Pancreas (tissue), 10 donors: ENCODE data around the gene PIANP. TPM values are rescaled to one million over a fixed set of nuclear protein-coding genes. Genes with fewer than 3 reads are reported as not detected.

Source experiments
- ATAC-seq, 4 donors: fragments of 200-7000 bp; cut with Tn5 transposase; one replicate each; pipeline versions ENCODE4 v1.8.0 to v1.9.1; 2020; ENCODE audit warnings: mild to moderate bottlenecking in 4 of 4, moderate library complexity in 4 of 4
- DNase-seq, 6 donors: peaks; one replicate each; pipeline ENCODE4 v3.0.0-alpha.2; 2020
- FAIRE-seq: peaks from 2 replicates; lab custom pipeline; 2012; peaks lifted over from hg19 to GRCh38; lab: Jason Lieb, UNC
- H3K27ac ChIP-seq, 4 donors: fragments of 200-600 bp; sonication (generic); 1 replicate in 3 of 4; 2 replicates in 1 of 4; pipeline versions ENCODE4 v1.5.0 to v1.8.0; 2020
- H3K27me3 ChIP-seq, 4 donors: fragments of 200-600 bp; one replicate each; pipeline ENCODE4 v1.8.0; 2021
- H3K36me3 ChIP-seq, 3 donors: fragments of 200-600 bp; sonication (generic) in 1 of 3; one replicate each; pipeline versions ENCODE4 v1.5.0 to v1.8.0; 2020 to 2021
- H3K4me1 ChIP-seq, 3 donors: fragments of 200-600 bp; one replicate each; pipeline ENCODE4 v1.8.0; 2021
- H3K4me3 ChIP-seq, 4 donors: fragments of 200-600 bp; sonication (generic) in 2 of 4; one replicate each; pipeline versions ENCODE4 v1.5.0 to v1.8.0; 2020 to 2021
- H3K9me3 ChIP-seq, 4 donors: fragments of 200-600 bp; one replicate each; pipeline ENCODE4 v1.8.0; 2021
- WGBS, 2 donors: extraction: QIAGEN DNeasy Blood & Tissue Kit; methylation state at CpG; one replicate each; pipeline ENCODE4 v1.1.7; 2013; 5-methylcytosine and 5-hydroxymethylcytosine counted together
- intact Hi-C, 3 donors: fragments of 100-400 bp; cut with DNase I; formaldehyde crosslinking; loops; one replicate each; pipeline versions ENCODE4 v1.11.1 to v1.14.2; 2022
- polyA plus RNA-seq, 2 donors: library from polyadenylated mRNA; stranded (reverse); fragments of 200-250 nt; gene quantifications; one replicate each; pipeline ENCODE4 v1.2.3, GENCODE V29; 2013
- total RNA-seq, 6 donors: library from RNA; stranded (reverse); fragmentation: NEBNext Ultra II Directional in 4 of 6; extraction: Animal tissue kit (Norgen Biotek cat#: 25700) in 4 of 6; gene quantifications; one replicate each; pipeline versions ENCODE4 v1.2.1 to v1.2.4, GENCODE V29; 2021 to 2023
- TF ChIP-seq, protein P1 (sequence below), 4 donors: fragments of 200-600 bp; sonication (generic) in 3 of 4; IDR thresholded peaks; one replicate each; pipeline versions ENCODE4 v1.5.0 to v1.8.0; 2021; ENCODE audit warnings: antibody characterized with exemption in 4 of 4
- donor health status: healthy with polysubstance abuse.
- donor health status: DM: no; HTN: no; CAD: no; lungs with moderate emphysema.
- donor health status: DM: no; HTN: no; CAD: no.
- donor health status: control.
- donor health status: control.
- donor health status: Bipolar disorder and iron deficiency.
- donor health status: DM: yes; HTN: yes; CAD: no.
- donor health status: DM: no; HTN: no; CAD: no.
- donor health status: DM: no; HTN: no; CAD: no.
- donor health status: DM: yes; HTN: yes; CAD: no.

PIANP gene
- total and polyA plus RNA-seq, 8 donors, result 0.12 to 2.7 (median 0.24) TPM; not detected in 1

DNA sequence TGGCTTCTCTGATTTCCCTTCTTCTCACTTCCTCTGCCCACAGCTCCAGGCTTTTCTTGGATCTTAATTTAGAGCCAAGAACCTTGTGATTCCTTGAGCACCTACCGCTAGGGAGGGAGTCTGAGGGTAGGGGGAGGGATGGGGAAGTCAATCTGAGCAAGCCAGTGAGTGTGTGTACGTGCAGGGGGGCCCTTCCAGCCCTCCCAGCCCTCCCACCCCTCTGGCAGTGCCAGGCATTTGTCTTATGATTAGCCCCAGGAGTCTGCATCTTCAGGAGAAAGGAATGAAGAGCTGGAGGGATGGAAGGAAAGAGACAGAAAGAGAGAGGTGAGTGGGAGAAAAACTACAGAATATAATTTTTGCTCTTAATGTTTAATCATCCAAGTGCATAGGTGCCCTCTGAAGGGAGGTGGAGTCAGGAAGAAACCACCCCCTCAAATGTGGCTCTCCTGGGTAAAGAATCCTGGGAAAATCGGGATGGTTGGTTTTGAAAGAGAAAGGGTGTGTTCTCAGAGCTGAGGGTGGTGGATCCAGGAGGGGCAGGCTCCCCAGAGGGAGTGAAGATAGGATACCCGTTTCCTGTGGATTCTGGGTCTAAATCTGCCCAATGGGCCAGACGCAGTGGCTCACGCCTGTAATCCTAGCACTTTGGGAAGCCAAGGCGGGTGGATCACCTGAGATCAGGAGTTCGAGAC is 2.1 kb downstream of the PIANP start:
- no peaks in the 10 kb centered on the region for H3K9me3 ChIP-seq
- TF ChIP-seq, protein P1, sequence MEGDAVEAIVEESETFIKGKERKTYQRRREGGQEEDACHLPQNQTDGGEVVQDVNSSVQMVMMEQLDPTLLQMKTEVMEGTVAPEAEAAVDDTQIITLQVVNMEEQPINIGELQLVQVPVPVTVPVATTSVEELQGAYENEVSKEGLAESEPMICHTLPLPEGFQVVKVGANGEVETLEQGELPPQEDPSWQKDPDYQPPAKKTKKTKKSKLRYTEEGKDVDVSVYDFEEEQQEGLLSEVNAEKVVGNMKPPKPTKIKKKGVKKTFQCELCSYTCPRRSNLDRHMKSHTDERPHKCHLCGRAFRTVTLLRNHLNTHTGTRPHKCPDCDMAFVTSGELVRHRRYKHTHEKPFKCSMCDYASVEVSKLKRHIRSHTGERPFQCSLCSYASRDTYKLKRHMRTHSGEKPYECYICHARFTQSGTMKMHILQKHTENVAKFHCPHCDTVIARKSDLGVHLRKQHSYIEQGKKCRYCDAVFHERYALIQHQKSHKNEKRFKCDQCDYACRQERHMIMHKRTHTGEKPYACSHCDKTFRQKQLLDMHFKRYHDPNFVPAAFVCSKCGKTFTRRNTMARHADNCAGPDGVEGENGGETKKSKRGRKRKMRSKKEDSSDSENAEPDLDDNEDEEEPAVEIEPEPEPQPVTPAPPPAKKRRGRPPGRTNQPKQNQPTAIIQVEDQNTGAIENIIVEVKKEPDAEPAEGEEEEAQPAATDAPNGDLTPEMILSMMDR (IDR thresholded peaks at IDR 0.05), result no peak
- H3K27ac ChIP-seq, result no peak overlapping the region
- 31 to 53% methylated on average over 8 of the region's 8 CpGs for WGBS, 2 donors
- H3K36me3 ChIP-seq, result no peaks in the 10 kb centered on the region
- H3K4me3 ChIP-seq, result no peak overlapping the region
- DNase-seq, result peak in 1 of 6 donors; percentile 12
- no peaks in the 10 kb centered on the region for H3K4me1 ChIP-seq
- FAIRE-seq, result no peak
- intact Hi-C loops, result no loop called here
- peaks cover 0 to 21% (median 6%) of the 10 kb centered on the region in 4 donors for H3K27me3 ChIP-seq
- ATAC-seq, result no peak

DNA sequence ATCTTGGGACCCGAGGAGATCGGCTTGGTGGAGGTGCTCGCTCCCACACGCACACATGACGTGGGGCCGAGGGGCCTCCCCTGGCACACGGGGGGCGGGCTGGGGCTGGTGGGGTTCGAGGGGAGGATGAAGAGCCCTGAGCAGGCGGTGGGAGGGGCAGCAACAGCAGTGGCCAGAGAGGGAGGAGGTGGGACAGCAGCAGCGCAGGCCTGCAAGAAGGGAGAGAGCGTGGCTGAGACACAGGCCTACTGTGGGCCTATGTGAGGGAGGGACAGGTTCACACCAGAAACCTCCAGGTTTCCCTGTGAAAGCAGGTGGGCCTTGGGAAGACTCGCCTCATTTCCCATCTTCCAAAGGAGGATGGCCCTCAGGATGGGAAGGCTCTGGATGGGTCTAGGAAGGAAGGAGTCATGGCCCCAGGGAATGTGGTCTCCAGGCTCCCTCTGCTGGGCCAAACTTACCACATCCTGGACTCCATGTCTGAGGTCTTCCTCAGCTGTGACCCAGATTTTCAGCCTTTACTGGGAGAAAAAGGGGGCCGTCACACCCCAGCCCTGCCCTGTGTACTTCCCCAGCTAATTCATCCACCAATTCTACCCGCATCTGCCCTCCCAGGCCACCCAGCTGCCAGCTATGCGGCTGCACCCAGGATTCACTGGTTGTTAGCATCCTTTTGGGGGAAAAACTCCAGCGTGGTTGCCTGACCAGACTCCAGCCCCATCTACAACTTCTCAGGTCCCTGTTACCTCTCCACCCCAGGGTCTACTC is 2.8 kb downstream of the PIANP start:
- Histone ChIP-seq H3K9me3 (no peaks in the 10 kb centered on the region), H3K4me3 (no peak overlapping the region), H3K4me1 (no peaks in the 10 kb centered on the region), H3K27ac (no peak overlapping the region), H3K27me3 (peaks cover 0 to 21% (median 6%) of the 10 kb centered on the region in 4 donors), H3K36me3 (no peaks in the 10 kb centered on the region)
- TF ChIP-seq, protein P1 (IDR thresholded peaks at IDR 0.05), result peak in 1 of 4 donors; percentile 11
- FAIRE-seq (no peak), ATAC-seq (peak; percentile 53 to 73 (median 61)), DNase-seq (peak in 1 of 6 donors; percentile 43)
- intact Hi-C loops, result no loop called here
- 49 to 65% methylated on average over 16 to 17 of the region's 17 CpGs for WGBS, 2 donors

DNA sequence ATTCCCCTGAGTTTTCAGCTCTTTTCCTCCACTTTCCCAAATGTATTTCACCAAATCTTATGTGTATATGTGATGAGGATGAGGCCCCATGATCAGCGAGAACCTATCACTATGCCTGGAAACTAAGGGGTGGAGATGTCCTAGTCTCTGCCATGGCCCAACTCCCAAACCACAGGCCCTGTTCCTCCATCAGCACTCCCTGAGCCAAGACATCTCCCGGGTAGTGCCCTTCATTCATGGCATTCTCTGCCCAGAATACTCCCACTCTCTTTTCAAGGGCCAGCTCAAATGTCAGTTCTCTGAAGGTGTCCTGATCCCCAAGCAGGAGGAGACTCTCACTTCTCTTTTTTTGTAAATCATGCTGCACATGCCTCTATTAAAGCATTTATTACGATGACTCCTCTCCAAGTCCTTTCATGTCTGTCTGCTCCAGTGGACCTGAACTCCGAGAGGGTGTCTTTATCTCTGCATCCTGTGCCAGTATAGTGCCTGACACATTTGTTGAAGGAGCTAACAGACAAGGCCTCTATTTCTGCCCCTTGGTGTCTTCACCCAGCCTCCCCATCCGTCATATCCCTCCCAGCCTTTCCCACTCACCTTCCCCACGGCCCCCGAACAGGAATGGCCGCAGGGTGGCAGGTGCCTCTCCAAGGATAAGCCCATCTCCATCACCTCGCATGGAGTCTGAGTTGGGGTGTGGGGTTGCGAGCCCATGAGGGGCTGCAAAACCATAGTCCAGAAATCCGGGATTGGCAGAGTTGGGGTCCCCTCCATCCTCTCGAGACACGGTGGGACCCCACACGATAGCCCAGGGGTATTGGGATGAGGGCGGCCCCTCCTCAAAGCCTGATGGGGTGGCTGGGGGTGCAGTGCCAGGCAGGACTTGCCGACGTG is 3.7 kb downstream of the PIANP start:
- peak in 1 of 6 donors; percentile 47 for DNase-seq
- 45 to 62% methylated on average over 17 of the region's 17 CpGs for WGBS, 2 donors
- peaks cover 0 to 15% (median 6%) of the 10 kb centered on the region in 4 donors for H3K27me3 ChIP-seq

DNA sequence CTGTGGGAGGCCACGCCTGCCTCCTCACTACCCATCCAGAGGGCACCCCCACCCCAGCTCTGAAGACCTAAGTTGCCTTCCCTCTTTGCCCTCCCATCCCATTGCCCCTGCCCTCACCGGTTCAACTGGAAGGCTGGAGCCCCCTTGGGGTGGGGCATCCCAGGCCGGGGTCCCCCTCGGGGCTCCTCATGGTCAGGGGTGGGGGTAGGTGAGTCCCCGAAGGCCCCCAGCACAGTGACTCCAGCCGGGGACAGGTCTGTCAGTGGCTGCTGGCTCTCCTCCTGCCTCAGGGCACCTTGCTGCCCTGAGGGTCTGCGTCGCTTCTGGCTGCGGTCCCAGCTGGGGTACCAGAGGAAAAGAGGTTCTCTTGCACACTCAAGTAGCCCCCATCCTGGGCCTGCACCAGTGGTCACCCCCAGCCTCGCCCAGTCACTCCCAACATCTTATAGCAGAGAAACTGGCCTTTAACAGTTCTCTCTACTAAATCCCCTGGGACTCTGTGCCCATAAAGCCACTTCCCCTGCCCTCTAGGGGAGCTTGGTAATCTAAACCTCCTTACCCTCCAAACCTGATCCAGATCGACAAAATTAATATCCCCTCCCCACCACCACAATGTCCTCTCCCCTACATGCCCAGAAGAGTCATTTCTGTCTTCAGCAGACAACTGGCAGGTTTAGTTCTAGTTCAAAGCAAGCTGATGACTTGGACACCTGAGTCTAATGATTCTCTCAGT is 5.1 kb downstream of the PIANP start:
- peak in 1 of 6 donors; percentile 49 for DNase-seq
- H3K27me3 ChIP-seq, result peaks cover 0 to 8% (median 2%) of the 10 kb centered on the region in 4 donors
- FAIRE-seq, result no peak
- no peaks in the 10 kb centered on the region for H3K36me3 ChIP-seq
- H3K4me1 ChIP-seq, result peaks cover 0 to 2% (median 0%) of the 10 kb centered on the region in 3 donors
- H3K27ac ChIP-seq, result no peak overlapping the region
- no peak for ATAC-seq
- TF ChIP-seq, protein P1 (IDR thresholded peaks at IDR 0.05), result no peak
- 45 to 55% methylated on average over 10 to 11 of the region's 11 CpGs for WGBS, 2 donors
- H3K4me3 ChIP-seq, result no peak overlapping the region
- no peaks in the 10 kb centered on the region for H3K9me3 ChIP-seq
- intact Hi-C loops, result no loop called here

More for the DNA sequence above, 3.7 kb downstream of the PIANP start:
- ATAC-seq, result no peak
- H3K4me1 ChIP-seq, result no peaks in the 10 kb centered on the region
- TF ChIP-seq, protein P1 (IDR thresholded peaks at IDR 0.05), result no peak
- intact Hi-C loops, result no loop called here
- H3K4me3 ChIP-seq, result no peak overlapping the region
- H3K9me3 ChIP-seq, result no peaks in the 10 kb centered on the region
- no peak for FAIRE-seq
- H3K36me3 ChIP-seq, result no peaks in the 10 kb centered on the region
- no peak overlapping the region for H3K27ac ChIP-seq
